ENCODE results near the gene KIF5A. TPM values are rescaled to one million over a fixed set of nuclear protein-coding genes. Genes with fewer than 3 reads are reported as not detected.
A peak's percentile ranks its signal among the peaks of the same experiment; 100 is the strongest.

KIF5A gene
- total RNA-seq, 1 donor from 2014 or later, result 0.43 TPM

DNA sequence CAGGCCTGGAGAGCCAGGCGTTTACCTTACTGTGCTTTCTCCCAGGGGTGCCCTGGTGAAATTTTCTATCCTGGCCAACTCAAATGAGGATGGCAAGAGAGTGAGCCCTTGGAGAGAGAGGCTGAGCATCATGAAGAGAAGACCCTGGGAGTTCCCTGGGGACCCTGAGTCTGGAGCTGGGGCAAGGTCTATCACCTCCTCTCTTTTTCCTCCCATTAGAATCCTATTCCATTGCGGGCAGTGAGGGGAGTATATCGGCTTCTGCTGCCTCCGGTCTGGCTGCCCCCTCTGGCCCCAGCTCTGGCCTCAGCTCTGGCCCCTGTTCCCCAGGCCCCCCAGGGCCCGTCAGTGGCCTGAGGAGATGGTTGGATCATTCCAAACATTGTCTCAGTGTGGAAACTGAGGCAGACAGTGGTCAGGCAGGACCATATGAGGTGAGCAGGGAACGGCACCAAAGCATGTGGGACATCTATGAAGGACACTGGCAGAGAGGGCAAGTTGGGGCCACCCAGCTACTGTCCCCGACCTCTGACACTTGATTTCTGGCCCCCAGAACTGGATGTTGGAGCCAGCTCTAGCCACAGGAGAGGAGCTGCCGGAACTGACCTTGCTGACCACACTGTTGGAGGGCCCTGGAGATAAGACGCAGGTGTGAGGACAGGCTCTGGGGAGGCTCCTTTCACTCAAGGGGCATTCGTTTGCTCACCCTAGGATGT, 63.0 kb downstream of the KIF5A start:
- Mint-ChIP-seq H3K27ac (ENCODE audit: unreplicated experiment) (no peak overlapping the region), H3K9me3 (ENCODE audit: unreplicated experiment) (no peaks in the 10 kb centered on the region), H3K36me3 (ENCODE audit: unreplicated experiment) (peaks cover 27% of the 10 kb centered on the region), H3K4me1 (ENCODE audit: unreplicated experiment) (peaks cover 29% of the 10 kb centered on the region), H3K27me3 (ENCODE audit: unreplicated experiment) (peaks cover 5% of the 10 kb centered on the region), H3K4me3 (ENCODE audit: unreplicated experiment) (peak overlapping the region; percentile 78)
- no peak for DNase-seq (ENCODE audit: extremely low spot score, unreplicated experiment)
- TF ChIP-seq, protein P1, sequence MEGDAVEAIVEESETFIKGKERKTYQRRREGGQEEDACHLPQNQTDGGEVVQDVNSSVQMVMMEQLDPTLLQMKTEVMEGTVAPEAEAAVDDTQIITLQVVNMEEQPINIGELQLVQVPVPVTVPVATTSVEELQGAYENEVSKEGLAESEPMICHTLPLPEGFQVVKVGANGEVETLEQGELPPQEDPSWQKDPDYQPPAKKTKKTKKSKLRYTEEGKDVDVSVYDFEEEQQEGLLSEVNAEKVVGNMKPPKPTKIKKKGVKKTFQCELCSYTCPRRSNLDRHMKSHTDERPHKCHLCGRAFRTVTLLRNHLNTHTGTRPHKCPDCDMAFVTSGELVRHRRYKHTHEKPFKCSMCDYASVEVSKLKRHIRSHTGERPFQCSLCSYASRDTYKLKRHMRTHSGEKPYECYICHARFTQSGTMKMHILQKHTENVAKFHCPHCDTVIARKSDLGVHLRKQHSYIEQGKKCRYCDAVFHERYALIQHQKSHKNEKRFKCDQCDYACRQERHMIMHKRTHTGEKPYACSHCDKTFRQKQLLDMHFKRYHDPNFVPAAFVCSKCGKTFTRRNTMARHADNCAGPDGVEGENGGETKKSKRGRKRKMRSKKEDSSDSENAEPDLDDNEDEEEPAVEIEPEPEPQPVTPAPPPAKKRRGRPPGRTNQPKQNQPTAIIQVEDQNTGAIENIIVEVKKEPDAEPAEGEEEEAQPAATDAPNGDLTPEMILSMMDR (IDR thresholded peaks at IDR 0.05), result no peak

DNA sequence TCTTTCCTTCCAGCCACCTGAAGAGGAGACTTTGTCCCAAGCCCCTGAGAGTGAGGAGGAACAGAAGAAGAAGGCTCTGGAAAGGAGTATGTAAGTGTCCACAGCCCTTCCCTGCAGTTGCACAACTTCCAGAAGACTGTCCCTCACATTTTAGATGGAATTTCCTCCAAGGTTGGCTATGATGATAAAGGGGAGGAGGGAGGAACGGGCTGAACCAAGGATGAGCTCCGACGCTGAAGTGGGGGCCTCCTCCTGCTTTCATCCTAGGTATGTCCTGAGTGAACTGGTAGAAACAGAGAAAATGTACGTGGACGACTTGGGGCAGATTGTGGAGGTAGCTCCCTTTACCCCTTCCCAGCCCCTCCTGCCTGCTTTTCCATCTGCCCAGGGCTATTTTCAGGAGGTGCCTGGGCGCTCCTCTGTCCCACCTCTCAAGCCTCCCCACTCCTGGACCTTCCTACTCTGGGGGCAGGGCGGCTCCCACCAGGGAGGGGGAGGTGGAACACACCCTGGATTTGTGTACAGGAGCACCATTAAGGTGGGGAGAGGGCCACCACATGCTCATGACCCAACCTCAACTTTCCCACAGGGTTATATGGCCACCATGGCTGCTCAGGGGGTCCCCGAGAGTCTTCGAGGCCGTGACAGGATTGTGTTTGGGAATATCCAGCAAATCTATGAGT, 63.7 kb downstream of the KIF5A start:
- no peak for DNase-seq (ENCODE audit: extremely low spot score, unreplicated experiment)
- Mint-ChIP-seq H3K27me3 (ENCODE audit: unreplicated experiment) (peaks cover 5% of the 10 kb centered on the region), H3K9me3 (ENCODE audit: unreplicated experiment) (no peaks in the 10 kb centered on the region), H3K27ac (ENCODE audit: unreplicated experiment) (no peak overlapping the region), H3K4me3 (ENCODE audit: unreplicated experiment) (no peak overlapping the region), H3K4me1 (ENCODE audit: unreplicated experiment) (peaks cover 29% of the 10 kb centered on the region), H3K36me3 (ENCODE audit: unreplicated experiment) (peaks cover 27% of the 10 kb centered on the region)
- TF ChIP-seq, protein P1 (IDR thresholded peaks at IDR 0.05), result no peak

DNA sequence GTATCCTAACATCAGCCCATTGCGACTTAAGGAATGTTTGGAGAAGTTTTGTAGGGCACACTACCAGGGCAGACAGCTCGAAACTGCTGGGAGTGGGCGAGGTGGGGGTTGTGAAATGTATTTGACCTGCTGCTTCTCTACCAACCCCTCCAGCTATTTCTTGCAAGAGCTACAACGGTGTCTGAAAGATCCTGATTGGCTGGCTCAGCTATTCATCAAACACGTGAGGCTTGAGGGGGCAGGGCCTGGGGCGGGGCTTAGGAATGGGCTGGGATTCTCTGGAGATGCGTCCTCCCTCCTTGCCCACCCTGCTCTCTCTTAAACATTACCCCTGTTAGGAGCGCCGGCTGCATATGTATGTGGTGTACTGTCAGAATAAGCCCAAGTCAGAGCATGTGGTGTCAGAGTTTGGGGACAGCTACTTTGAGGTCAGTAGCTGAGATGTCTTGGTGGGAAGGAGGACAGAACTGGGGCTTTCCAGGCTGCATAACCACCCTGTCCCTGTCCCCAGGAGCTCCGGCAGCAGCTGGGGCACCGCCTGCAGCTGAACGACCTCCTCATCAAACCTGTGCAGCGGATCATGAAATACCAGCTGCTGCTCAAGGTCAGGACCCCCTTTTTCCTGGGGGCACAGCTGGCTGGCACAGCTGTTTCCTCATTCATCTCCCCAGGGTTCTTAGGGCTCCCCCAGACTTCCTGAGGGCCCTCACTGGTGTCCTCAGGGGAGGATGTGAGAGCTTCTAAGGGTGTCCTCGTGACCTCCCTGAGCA, 64.5 kb downstream of the KIF5A start:
- Mint-ChIP-seq H3K36me3 (ENCODE audit: unreplicated experiment) (peaks cover 29% of the 10 kb centered on the region), H3K4me3 (ENCODE audit: unreplicated experiment) (no peak overlapping the region), H3K27me3 (ENCODE audit: unreplicated experiment) (peaks cover 10% of the 10 kb centered on the region), H3K9me3 (ENCODE audit: unreplicated experiment) (no peaks in the 10 kb centered on the region), H3K4me1 (ENCODE audit: unreplicated experiment) (peaks cover 26% of the 10 kb centered on the region), H3K27ac (ENCODE audit: unreplicated experiment) (no peak overlapping the region)
- DNase-seq (ENCODE audit: extremely low spot score, unreplicated experiment), result no peak
- TF ChIP-seq, protein P1 (IDR thresholded peaks at IDR 0.05), result no peak

DNA sequence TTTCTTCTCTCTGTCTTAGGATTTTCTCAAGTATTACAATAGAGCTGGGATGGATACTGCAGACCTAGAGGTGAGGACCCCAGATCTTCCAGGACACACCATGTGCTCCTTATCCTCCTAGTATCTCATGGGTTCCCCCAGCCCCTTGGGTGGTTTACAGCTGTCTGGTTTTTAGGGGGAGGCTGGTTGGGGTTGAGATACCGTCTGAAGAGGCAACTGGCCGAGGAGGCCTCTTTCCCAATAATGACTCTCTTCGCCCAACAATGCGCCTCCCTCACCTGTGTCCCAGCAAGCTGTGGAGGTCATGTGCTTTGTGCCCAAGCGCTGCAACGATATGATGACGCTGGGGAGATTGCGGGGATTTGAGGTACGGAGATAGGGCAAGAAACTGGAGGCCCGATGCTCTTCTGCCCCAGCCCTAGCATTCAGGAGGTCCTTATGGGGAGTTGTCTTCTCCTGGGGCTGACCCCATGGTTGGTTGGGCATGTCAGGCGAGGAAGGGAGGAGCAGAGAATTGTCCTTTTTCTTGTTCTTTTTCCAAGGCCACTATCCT, 65.2 kb downstream of the KIF5A start:
- TF ChIP-seq, protein P1 (IDR thresholded peaks at IDR 0.05), result no peak
- peaks cover 29% of the 10 kb centered on the region for H3K36me3 Mint-ChIP-seq (ENCODE audit: unreplicated experiment)
- DNase-seq (ENCODE audit: extremely low spot score, unreplicated experiment), result no peak
- no peaks in the 10 kb centered on the region for H3K9me3 Mint-ChIP-seq (ENCODE audit: unreplicated experiment)
- H3K4me3 Mint-ChIP-seq (ENCODE audit: unreplicated experiment), result no peak overlapping the region
- no peak overlapping the region for H3K27ac Mint-ChIP-seq (ENCODE audit: unreplicated experiment)
- peaks cover 21% of the 10 kb centered on the region for H3K4me1 Mint-ChIP-seq (ENCODE audit: unreplicated experiment)
- peaks cover 12% of the 10 kb centered on the region for H3K27me3 Mint-ChIP-seq (ENCODE audit: unreplicated experiment)

All from osteocyte (in vitro differentiated cells).